Heart right ventricle (tissue), 16 donors: ENCODE results near the gene C10orf67. TPM values are rescaled to one million over a fixed set of nuclear protein-coding genes. Genes with fewer than 3 reads are reported as not detected.

Experiments used
- ATAC-seq, 8 donors: fragments of 200-7000 bp; cut with Tn5 transposase; one replicate each; pipeline ENCODE4 v1.9.1; 2020; ENCODE audit warnings: mild to moderate bottlenecking in 8 of 8, moderate library complexity in 8 of 8, moderate number of reproducible peaks in 1 of 8
- DNase-seq, 2 donors: peaks; one replicate each; pipeline ENCODE4 v3.0.0-alpha.2; 2020
- H3K27ac ChIP-seq, 10 donors: fragments of 200-600 bp; sonication (generic) in 2 of 10; one replicate each; pipeline versions ENCODE4 v1.5.0 to v1.8.0; 2020 to 2022; ENCODE audit warnings: mild to moderate bottlenecking in 3 of 10
- H3K27me3 ChIP-seq, 7 donors: fragments of 200-600 bp; one replicate each; pipeline ENCODE4 v1.8.0; 2021 to 2022; ENCODE audit warnings: mild to moderate bottlenecking in 2 of 7
- H3K36me3 ChIP-seq, 9 donors: fragments of 200-600 bp; sonication (generic) in 1 of 9; one replicate each; pipeline versions ENCODE4 v1.5.0 to v1.8.0; 2020 to 2022; ENCODE audit warnings: mild to moderate bottlenecking in 2 of 9
- H3K4me1 ChIP-seq, 9 donors: fragments of 200-600 bp; sonication (generic) in 1 of 9; one replicate each; pipeline versions ENCODE4 v1.5.0 to v1.8.0; 2020 to 2022; ENCODE audit warnings: mild to moderate bottlenecking in 4 of 9
- H3K4me3 ChIP-seq, 10 donors: fragments of 200-600 bp; sonication (generic) in 2 of 10; one replicate each; pipeline versions ENCODE4 v1.5.0 to v1.8.0; 2020 to 2022; ENCODE audit warnings: mild to moderate bottlenecking in 7 of 10, moderate library complexity in 2 of 10
- H3K9me3 ChIP-seq, 11 donors: fragments of 200-600 bp in 10 of 11; sonication (generic) in 2 of 11; one replicate each; pipeline versions ENCODE4 v1.5.0 to v1.8.0; 2013 to 2022; ENCODE audit warnings: mild to moderate bottlenecking in 2 of 11, control low read depth in 1 of 11, moderate library complexity in 1 of 11
- WGBS, 2 donors: extraction: QIAGEN DNeasy Blood & Tissue Kit; methylation state at CpG; one replicate each; pipeline ENCODE4 v1.1.7; 2013; ENCODE audit warnings: inconsistent platforms in 1 of 2; 5-methylcytosine and 5-hydroxymethylcytosine counted together
- intact Hi-C, 10 donors: fragments of 100-400 bp; cut with DNase I; formaldehyde crosslinking; loops; one replicate each; pipeline versions ENCODE4 v1.11.1 to v1.14.2; 2022
- polyA plus RNA-seq, 2 donors: library from polyadenylated mRNA; stranded (reverse); fragments of 200-250 nt; gene quantifications; one replicate each; pipeline ENCODE4 v1.2.3, GENCODE V29; 2013
- total RNA-seq, 10 donors: library from RNA; stranded (reverse); fragmentation: NEBNext Ultra II Directional in 3 of 10; extraction: Animal tissue kit (Norgen Biotek cat#: 25700) in 3 of 10; gene quantifications; one replicate each; pipeline versions ENCODE4 v1.2.1 to v1.2.4, GENCODE V29; 2021 to 2023
- TF ChIP-seq, protein P1 (sequence below), 9 donors: fragments of 200-600 bp; sonication (generic) in 2 of 9; IDR thresholded peaks; one replicate each; pipeline versions ENCODE4 v1.5.0 to v1.8.0; 2021 to 2022; ENCODE audit warnings: antibody characterized with exemption in 9 of 9, mild to moderate bottlenecking in 5 of 9, moderate library complexity in 1 of 9
- donor health status: Arrhythmogenic right ventricular cardiomyopathy.
- donor health status: ischemic (EF 13 %, LVEDD 7.1; RV severe dilation, severe dysfunction).
- donor health status: healthy with polysubstance abuse.
- donor health status: DM: no; HTN: yes; CAD: no.
- donor health status: DM: no; HTN: no; CAD: no.
- donor health status: ischemic (EF 25% LVEDD 6.9; RV normal size, moderate dysfunction).
- donor health status: ischemic (EF 25% LVEDD 5.7; RV mildly dilated, moderate dysfunction).
- donor health status: healthy.
- donor health status: DM: yes; HTN: yes; CAD: no.
- donor health status: Ischemic cardiomyopathy.
- donor health status: ischemic (EF 35%, LVEDD 5.7; RV mildly dilated, moderate dysfunction).
- donor health status: nonischemic (EF 11% LVEDD 7.7; RV severe dilation, severe dysfunction).
- donor health status: DM: yes; HTN: yes; CAD: no.
- donor health status: PGD.
- donor health status: ischemic (EF 29% LVEDD 5.4; RV normal size, mild dysfunction).
- donor health status: nonischemic (EF 23%, LVEDD 6.1; RV moderate dilation, normal function).

The C10orf67 gene
- total and polyA plus RNA-seq, 12 donors = 0.15 to 1.5 (median 0.40) TPM

DNA sequence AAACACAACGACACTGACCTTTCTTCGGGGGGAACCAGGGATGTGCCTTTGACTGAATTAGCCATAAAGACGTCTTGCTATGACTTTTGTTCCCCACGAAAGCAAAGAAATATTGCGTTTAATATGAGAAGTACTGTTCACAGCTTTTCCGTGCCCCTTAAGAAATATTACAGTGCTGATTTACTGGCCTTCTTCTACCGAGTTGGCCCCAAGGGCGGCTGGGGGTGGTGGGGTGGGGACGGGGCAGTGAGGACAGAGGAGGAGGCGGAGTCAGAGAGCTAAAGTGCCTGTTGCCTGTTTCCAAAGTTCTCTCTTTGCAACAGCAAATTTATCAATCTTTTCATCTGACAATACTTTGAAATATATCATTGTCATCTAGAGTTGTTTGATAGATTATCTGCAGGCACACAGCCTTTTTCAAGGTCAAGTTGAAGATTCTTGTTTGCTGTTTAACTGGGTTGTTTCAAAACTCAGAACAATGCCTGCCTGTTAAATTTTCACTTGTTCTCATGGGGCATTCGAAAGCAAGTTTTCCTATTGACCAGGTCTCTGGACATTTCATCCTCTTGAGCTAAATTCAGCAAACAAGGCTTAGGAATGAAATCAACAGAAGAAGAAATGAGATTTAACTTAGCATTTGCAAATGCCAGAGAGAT is 143.5 kb downstream of the C10orf67 start:
- Histone ChIP-seq H3K36me3 (no peaks in the 10 kb centered on the region), H3K4me1 (peaks cover 0 to 10% (median 0%) of the 10 kb centered on the region in 9 donors), H3K4me3 (no peak overlapping the region), H3K27me3 (peaks cover 4 to 99% (median 98%) of the 10 kb centered on the region in 7 donors), H3K27ac (no peak overlapping the region), H3K9me3 (no peaks in the 10 kb centered on the region)
- intact Hi-C loops = no loop called here
- TF ChIP-seq, protein P1, sequence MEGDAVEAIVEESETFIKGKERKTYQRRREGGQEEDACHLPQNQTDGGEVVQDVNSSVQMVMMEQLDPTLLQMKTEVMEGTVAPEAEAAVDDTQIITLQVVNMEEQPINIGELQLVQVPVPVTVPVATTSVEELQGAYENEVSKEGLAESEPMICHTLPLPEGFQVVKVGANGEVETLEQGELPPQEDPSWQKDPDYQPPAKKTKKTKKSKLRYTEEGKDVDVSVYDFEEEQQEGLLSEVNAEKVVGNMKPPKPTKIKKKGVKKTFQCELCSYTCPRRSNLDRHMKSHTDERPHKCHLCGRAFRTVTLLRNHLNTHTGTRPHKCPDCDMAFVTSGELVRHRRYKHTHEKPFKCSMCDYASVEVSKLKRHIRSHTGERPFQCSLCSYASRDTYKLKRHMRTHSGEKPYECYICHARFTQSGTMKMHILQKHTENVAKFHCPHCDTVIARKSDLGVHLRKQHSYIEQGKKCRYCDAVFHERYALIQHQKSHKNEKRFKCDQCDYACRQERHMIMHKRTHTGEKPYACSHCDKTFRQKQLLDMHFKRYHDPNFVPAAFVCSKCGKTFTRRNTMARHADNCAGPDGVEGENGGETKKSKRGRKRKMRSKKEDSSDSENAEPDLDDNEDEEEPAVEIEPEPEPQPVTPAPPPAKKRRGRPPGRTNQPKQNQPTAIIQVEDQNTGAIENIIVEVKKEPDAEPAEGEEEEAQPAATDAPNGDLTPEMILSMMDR (IDR thresholded peaks at IDR 0.05) = no peak
- WGBS, 2 donors = 2 to 3% methylated on average over 11 of the region's 11 CpGs
- DNase-seq = no peak
- ATAC-seq = no peak

DNA sequence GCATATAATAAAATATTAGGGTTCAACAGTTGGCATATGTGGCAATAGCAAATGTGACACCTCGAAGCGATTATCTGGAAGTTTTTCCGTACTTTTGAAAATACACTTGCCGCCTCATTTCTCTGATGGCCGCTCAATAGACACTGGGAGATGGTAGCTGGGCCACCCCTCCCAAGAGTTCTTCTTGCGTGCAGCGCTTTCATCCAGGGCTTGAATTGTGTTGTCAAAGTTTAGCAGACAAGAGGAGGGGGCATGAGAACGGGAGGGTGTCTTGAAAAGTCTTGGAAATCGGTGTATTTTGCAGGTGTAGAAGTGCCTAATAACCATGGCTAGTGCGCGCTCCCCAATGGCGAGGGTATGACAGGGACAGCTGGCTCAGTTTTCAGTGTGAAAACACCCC is 144.0 kb downstream of the C10orf67 start:
- intact Hi-C loops = no loop called here
- Histone ChIP-seq H3K36me3 (no peaks in the 10 kb centered on the region), H3K27ac (no peak overlapping the region), H3K4me1 (peaks cover 0 to 10% (median 0%) of the 10 kb centered on the region in 9 donors), H3K4me3 (no peak overlapping the region), H3K27me3 (peaks cover 10 to 100% (median 99%) of the 10 kb centered on the region in 7 donors), H3K9me3 (no peaks in the 10 kb centered on the region)
- ATAC-seq = no peak
- 3 to 5% methylated on average over 12 of the region's 12 CpGs for WGBS, 2 donors
- TF ChIP-seq, protein P1 (IDR thresholded peaks at IDR 0.05) = no peak
- DNase-seq = no peak

DNA sequence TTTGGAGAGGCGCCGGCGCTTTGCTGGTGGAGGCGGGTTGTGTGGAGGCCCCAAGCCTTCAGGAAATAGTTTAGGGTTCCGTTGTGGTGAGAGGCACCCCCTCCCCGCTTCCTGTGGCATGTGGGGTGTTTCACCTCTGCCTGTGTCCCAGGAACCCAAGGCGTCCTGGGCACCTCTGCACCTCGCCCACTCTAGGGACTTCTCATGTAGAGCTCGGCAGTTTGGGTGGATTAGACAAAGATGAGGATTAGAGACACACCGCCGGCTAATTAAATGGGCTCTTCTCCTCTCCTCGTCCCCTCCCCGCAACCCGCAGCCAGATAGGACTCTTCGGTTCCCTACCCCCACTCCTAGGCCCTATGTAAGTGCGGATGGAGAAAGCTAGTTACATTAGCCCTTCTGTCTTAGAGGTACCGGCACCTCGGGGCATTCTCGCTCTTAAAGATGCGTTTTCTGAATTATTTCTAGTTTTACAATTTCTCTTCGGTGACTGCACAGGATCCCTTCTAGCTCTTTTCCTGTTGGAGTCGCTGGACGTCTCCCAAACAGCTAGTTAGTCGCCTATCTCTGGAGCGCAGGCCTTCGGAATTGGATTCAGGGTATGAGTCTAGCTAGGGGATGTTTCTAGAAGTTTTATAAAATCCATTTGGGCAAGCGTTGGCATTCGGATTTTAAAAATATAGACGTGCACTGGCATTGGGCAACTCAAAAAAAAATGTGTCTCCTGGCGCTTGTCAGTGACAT is 144.7 kb downstream of the C10orf67 start:
- DNase-seq = no peak
- intact Hi-C loops = no loop called here
- Histone ChIP-seq H3K4me3 (no peak overlapping the region), H3K4me1 (peaks cover 0 to 16% (median 4%) of the 10 kb centered on the region in 9 donors), H3K27me3 (peaks cover 10 to 100% (median 100%) of the 10 kb centered on the region in 7 donors), H3K36me3 (no peaks in the 10 kb centered on the region), H3K27ac (no peak overlapping the region), H3K9me3 (no peaks in the 10 kb centered on the region)
- 1 to 2% methylated on average over 30 of the region's 30 CpGs for WGBS, 2 donors
- ATAC-seq = no peak
- TF ChIP-seq, protein P1 (IDR thresholded peaks at IDR 0.05) = no peak

DNA sequence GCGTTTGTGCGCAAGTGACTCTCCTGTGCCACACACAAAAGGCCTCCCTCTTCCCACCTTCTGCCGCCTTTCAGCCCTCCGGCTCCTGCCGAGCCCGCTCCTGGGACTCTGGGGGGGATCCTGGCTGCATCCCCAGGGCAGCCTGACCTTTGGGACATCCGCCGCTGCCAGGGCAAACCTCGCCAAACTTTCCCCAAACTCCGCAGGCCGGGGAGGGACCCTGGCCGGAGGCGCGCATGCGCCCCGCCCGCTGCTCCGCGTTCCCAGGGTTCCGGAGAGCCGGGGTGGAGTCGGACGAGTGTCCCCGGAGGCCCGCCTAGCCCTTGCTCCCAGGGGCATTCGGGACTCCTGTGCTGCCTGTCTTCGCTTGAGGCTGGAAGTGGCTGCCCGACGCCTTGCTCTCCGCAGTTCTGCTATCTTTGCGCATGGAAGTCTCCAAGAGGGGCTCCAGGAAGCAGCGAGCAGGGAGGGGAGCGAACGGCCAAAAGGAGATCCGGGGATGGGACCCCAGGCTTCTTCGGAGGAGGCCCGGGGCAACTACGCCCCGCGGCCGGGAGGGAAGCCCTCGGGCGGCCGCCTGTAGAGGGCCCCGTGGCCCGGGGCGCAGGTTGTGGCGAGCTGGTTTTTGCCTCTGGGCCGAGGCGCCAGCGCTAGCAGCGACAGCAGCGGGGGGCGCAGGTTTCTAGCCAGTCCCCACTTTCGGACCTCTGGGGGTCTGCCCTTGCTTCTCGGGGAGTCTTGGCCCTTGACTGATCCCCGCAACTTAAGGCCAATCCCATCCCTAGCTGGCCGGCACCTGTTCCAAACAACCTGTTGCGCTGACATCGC is 145.4 kb downstream of the C10orf67 start:
- intact Hi-C loops = no loop called here
- H3K4me3 ChIP-seq = peak overlapping the region in 2 of 10 donors; percentile 17 to 22
- peaks cover 10 to 100% (median 100%) of the 10 kb centered on the region in 7 donors for H3K27me3 ChIP-seq
- no peak for DNase-seq
- TF ChIP-seq, protein P1 (IDR thresholded peaks at IDR 0.05) = no peak
- peaks cover 0 to 21% (median 7%) of the 10 kb centered on the region in 9 donors for H3K4me1 ChIP-seq
- no peaks in the 10 kb centered on the region for H3K9me3 ChIP-seq
- WGBS, 2 donors = 1% methylated on average over 60 of the region's 60 CpGs
- H3K27ac ChIP-seq = no peak overlapping the region
- no peak for ATAC-seq
- H3K36me3 ChIP-seq = no peaks in the 10 kb centered on the region
